HK-2 (cell line): ENCODE results near the gene MICAL3.
"Not testable (repeated sequence)": the region's sequence is repeated elsewhere in the genome, so short reads cannot be mapped to it uniquely, and the experiment has no call there.

ENCODE experiments used
- DNase-seq: peaks from one replicate; pipeline ENCODE4 v3.0.0-alpha.2; 2018; ENCODE audit not compliant: unreplicated experiment

Gene MICAL3

DNA sequence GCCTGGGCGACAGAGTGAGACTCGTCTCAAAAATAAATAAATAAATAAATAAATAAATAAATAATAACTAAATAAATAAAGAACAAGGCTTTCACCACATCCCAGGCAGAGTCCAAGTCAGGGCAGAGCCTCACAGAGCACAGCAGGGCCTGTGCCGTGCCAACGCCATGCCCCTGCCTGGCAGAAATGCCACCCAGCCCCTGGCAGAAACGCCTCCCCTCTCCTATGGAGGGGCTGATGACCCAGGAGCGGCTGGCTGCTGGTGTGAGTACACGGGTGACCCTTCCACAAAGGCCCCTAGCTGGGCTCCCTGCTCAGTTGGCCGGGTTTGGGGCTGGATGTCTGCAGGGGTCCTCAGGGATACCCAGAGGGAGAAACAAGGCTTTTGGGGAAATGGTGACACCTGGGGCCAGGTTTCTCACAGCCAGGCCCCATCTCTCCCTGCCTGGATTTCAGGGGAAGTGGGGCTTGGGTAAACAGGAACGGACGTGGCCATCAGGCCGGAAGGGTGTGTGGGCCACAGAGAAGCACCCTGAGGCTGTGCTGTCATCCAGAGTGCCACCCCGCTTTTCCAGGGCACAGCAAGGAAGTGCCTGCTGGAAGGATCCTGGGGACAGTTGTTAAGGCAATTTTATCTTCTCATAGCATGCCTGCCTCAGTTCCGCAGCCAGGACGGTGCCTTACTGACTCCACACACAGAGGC, 255.2 kb downstream of the MICAL3 start:
- no peak for DNase-seq

DNA sequence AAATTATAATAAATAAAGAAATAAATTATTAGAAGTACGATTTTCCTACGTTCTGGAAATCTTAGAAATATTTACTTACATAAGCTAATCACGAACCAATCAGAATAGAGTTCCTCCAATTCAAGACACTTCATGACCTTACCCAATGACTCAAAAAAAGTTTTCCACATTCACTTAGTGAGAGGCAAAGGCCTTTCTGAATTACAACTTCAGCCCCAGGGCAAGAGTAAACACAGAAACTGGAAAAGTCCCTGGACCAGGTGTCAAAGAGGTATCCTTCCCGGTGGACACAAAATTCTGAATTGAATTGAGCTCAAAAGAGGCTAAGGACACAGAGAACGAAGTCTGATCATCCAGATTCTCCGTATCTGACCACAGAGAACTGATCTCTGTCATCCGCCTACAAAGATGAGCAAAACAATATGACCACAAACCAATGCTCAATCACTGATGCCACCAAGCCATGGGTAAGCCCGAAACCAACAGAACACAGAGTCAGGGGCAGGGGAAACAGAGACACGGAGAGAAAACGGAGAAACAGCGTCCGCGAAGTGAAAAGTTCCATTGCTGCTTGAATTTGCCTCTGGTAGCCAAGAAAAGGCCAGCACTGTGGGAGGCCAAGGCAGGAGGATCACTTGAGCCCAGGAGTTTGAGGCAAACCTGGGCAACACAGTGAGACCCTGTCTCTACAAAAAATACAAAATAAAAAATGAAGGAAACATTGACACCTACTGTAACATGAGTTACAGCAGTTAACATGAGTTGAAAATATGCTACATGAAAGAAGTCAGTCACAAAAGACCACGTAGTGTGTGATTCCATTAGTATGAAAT, 256.9 kb downstream of the MICAL3 start:
- no peak for DNase-seq

DNA sequence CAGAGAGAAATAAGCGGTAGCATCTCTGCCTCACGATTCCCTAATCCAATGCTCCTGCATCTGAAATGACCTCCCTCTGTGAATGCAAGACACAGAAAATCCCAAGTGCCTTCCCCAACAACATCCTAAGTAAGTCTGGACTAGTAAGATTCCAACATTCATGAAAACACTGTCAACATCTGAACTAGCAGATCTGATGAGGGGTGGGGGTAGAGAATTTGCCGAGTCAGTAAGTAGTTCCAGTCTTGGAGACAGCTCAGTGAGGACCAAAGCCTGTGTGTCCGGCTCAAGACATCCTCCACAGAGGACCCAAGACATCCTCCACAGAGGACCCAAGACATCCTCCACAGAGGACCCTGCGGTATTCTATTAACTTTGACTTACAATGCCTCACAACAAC, 259.5 kb downstream of the MICAL3 start:
- not testable (repeated sequence) for DNase-seq

DNA sequence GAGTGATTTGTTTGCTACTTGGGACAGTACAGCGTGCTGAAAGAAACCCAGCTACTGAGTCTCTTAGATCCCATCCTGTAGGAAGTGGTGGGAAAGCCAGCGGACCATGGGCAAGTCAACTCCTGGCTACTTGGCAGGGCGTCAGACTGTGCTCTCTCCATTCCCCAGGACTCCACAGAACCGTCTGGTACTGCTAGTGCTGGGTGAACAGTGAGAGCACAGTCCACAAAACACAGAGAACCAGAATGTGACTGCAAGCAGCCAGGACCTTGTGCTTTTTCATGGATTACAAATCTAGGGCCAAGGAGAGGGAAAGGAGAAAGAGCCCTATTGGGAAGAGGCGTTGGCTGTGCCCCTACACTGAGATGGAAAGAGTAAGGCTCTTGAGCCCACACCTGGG, 260.3 kb downstream of the MICAL3 start:
- no peak for DNase-seq

DNA sequence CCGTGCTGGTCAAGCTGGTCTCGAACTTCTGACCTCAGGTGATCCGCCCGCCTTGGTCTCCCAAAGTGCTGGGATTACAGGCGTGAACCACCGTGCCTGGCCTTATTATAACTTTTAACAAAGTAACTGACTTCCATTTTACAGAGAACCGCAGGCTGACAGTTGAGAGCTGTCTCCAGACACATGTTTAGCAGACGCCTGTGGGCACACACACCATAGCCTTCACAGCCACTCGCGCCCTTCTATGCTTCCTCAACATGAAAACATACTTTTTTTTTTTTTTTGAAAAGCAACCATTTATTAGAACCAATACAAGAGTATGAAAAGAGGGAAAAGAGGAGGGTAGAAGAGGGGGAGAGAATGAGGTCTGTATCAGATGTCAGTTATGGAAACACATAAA, 260.9 kb downstream of the MICAL3 start:
- DNase-seq, result not testable (repeated sequence)

DNA sequence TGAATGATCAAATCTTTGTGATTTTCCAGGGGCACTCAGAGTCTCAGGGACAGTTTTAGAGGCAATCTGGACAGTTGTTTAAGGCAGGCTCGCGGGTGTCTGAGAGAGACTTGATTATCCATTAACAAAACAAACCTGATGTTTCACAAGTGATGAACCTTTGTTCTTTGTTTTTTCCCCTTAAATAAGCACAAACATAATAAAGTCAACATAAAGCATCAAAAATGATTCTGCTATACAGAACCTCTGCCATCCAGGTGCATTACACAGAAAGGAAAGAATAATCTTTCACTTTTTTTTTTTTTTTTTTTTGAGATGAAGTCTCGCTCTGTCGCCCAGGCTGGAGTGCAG, 263.2 kb downstream of the MICAL3 start:
- DNase-seq, result no peak

DNA sequence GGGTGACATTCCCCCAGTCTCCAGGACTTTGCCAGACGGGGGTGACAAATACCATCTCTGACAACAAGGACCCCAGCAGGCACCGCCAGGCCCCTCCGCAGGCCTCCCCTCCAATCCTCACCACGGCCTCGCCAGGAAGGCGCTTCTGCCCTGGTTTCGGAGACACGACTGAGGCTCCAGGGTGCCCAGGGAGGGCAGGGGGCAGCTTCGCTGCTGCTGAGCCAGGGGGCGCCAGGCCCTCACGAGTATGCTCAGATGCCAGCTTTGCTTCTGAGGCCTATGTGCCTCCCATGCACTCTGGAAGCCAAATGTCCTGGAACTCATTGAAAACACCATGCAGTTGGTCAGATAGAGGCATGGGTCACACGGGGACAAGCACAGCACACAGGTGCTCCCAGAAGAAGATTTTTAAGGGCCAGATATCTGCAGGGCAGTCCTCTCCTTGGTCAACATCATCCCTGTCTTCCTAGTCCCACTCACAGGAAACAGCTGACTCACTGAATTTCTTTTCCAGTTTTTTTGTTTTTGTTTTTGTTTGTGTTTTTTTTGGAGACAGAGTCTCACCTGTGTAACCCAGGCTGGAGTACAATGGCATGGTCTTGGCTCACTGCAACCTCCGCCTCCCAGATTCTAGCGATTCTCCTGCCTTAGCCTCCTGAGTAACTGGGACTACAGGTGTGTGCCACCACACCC, 270.0 kb downstream of the MICAL3 start:
- no peak for DNase-seq

DNA sequence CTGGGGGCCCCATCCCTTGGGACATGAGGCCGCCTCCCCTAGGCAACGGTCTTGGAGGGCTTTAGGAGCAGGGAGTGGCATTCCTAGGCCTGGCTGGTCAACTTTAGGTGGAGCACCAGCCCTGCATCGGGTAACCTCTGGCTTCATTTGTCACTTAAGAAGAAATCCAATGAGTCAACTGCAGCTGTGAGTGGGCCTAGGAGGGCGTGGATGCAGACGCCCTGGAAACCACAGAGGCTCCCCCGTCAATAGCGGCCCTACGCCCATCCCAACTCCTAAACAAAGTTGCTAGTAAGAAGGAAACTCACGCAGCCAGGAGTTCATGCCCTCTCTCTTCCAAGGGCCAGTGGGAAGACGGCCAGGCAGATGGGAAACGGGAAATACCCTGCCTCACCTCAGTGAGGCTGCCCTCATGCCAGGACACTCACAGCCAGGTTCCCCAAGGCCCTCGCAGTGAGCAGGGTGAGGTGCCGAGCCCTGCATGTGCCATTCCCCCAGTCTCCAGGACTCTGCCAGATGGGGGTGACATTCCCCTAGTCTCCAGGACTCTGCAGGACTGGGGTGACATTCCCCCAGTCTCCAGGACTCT, 270.9 kb downstream of the MICAL3 start:
- DNase-seq, result no peak

DNA sequence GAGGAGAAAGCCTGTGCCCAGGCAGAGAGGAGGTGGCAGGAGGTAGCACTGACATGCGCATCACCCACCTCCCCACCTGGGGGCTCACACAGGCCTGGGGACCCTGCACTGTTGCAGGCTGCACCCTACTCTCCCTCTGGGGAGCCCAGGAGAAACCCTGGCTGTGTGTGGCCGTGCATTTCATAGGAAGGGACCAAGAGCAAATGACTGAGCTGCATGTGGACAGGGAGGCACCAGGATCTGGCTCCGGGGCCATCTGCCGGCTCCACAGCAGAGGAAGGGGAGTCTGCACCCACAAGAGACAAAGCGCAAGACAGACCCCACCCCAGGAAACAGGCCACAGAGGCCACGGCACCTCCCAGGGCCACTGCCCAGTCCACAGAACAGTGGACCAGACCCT, 272.8 kb downstream of the MICAL3 start:
- DNase-seq, result no peak

DNA sequence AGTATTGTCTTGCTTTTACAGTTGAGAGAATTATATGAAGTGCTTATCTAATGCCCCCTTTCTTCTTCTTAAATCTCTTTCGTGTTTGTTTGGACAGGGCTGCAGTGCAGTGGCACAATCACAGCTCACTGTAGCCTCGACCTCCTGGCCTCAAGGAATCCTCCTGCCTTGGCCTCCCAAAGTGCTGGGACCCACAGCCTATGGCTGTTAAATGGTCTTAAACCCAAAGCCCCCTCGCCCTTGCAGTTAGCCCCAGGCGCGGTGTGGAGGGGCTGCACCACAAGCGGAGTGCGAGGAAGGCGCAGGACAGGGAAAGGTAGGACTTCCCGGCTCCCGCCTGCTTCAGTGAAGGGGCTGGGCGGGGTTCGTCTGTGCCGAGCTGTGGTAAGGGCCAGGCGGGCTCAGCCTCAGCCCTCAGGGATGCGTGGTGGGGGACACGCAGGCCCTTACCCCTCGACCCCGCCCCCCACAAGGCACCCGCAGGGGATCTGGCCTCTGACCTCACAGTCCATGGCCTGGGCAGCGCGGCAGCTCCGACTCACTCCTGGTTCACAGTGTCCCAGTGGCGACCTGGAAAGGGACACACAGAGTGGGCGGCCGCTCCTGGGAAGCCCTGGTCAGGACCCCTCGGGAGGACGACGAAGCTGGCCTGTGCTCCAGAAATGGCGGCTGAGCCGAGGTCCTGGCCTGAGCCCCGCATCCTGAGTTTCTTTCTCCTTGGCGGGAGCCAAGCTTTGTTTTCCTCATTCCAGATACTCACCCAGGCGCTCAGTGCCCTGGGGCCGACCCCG, 274.6 kb downstream of the MICAL3 start:
- no peak for DNase-seq

DNA sequence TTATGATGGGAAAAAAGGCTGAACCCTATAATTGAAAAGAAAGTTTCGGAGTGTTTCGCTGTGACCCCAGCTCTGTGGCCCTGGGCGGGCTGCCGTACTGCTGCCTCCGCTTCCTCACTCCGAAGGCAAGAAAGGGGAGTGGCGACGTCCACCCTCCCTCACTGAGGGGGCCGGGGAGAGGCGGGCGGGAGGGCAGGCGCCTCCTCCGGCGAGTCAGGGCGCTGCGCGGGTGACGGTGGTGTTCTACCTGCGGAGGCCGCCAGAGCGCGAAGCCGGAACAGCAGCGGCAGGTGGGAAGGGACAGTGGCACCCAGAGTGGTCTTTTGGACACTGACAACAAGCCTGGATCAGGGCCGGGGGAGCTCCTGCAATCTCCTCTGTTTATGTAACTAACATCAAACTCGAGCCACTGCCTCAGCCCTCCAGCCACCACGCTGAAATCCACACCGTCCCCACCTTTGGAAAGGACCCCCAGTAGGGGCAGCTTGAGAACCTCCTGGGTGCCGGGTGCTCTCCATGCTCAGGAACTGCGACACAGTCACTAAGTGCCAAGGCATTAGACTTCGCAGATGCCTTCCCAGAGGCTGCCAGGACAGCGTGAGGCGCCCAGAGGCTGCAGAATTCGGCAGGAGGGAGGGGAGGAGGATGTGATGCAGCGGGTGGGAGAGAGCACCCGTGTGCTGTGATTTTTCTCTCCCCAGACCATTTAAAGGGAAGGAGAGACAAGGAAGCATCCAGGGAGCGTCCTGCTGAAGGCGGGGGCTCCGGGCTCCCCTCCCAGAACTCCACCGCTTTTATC, 275.6 kb downstream of the MICAL3 start:
- no peak for DNase-seq

DNA sequence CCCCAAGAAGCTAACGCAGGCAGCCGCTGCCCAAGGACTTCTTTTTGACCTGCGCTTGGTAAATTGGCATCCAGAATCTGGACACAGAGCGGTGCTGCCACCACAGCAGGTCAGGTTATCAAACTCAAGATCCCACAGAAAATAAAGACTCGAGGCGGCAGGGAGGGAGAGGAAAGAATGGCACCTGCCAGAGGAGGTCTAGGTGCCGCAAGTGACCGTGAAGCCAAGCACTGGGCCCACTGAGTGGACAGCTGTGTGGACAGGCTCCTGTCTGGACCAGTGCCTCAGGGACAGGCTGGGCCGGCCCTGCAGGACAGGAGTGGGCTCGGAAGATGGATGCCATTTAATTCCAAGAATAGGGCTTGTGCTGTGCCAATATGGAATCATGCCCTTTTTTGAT, 277.4 kb downstream of the MICAL3 start:
- DNase-seq, result no peak

DNA sequence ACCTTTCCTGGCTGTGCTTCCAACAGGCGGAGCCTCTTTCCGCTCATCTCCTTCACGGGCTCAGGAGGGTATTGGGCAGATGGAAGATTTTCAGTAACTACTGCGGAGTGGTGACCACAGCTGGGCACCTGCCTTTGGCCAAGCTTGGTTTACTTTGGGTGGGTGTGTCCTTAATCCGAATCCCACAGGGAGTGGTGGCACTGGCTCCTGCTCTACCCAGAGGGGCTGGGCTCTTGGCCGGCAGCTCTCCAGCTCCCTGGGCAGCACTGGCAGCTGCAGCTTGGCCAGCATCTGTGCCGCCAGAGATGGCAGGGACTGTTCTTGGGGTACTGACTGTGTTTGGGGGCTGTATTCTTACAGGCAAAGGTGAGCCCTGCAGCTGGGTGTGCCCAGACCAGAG, 279.9 kb downstream of the MICAL3 start:
- no peak for DNase-seq

DNA sequence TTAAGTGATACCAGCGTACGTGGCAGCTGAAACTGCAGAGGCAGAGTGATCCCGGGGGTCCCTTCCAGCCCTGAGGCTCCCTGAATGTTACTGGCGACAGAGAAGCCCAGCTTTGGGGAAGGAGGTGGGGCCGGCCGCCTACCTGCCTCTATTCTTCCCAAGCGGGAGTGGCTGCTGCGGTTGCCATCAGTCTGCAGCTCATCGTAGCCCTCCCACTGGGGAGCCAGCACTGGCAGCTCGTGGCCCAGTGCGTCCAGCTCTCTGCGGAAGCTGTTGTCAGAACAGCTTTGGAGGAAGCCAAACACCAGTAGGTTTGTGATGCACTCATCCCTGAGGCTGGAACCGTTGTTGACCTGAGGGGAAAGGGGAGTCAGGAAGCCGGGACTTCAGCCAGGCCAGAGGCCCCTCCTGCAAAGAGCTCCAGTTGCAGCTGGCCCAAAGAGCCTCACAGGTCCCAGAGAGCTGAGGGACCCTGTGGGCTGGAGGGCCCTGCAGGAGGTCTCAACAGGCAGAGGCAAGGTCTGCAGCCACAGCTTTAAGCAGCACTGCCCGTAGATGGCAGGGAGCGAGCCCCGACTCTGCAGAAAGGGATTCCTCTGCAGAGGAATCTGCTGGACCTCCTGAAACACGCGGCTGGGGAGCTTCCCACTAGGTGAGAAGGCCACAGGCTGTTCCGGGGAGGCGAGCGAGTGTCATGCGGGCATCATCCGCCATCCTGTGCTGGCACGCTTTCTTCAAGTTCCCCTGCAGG, 280.5 kb downstream of the MICAL3 start:
- no peak for DNase-seq

DNA sequence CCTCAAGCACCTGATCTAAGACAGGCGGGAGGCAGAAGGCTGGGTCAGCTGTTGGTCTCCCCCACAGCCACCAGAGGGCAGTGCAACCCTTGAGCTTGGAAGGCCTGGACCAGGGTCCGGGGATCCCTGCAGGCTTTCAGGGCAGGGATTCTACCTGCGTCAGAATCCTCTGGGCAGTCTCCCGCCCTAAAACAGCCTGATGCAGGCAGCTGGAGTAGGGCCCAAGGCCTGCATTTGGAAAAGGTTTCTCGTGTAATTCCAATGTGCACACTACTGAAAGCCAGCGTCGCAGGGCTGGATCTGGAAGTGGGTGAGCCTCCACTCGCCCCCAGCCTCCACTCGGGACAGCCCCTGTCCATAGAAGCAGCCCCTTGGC, 281.8 kb downstream of the MICAL3 start:
- DNase-seq, result peak; percentile 70

DNA sequence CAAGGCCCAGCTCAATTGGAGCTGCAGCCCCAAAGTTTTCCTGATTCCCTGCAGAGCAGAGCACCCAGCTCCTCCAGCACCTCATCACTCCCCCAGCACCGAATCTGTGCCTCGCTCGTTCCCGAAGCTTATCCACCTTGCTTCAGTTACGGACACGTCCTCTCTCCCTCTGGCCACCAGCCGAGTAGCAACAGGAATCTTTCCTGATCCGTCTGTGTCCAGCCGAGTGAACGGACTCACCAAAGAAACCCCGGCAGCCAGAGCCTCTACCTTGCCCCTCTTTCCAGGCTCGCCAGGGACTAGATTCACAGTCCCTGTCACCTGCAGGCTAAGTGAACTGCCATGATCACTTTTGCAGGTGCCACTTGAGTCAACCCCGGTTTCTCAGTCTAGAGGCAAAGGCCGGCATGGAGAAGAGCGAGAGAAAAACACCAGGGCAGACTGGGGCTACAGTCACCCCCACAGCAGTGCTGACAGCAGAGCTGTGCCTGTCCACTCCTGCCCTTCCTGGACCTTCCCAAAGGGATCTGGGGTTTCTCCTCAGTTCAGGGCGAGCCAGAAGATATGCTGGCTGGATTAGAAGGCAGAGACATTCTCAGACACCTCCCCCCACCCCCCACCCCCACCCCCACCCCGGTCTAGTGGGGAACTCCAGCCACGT, 282.4 kb downstream of the MICAL3 start:
- DNase-seq, result no peak

DNA sequence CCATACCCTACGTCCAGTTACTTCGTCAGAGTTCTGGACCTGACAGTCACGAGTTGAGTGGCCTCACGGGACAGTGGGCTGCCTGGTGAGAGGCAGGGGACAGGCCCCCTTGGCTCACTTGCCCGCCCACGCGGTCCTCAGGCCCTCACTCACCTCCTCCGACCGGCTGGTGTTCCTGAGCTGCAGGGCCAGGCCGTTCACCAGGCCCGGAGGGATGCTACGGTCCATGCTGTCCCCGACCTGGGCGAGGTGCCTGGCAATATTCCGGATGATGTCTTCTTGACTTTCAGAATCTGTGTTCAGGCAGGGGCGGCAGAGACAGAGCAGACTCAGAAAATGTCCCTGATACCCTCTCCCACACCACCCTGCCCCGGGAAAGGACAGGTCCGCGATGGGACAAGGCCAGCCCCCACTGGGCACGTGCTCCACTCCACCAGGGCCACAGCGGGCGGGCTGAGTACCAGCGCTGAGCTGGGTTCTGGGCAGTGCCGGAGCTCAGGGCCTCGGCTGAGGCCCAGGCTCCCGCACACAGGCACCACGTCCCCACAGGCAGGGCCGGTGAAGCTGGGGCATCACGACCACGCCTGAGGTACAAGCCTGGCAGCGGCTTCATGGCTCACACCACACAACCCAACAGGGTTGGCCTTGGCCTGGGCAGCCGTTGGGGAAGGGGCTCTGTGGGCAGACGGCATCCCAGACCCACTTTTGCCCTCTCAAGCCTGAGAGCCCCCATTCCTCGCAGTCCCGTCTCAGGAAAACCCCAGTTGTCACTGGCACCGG, 285.0 kb downstream of the MICAL3 start:
- DNase-seq, result no peak

DNA sequence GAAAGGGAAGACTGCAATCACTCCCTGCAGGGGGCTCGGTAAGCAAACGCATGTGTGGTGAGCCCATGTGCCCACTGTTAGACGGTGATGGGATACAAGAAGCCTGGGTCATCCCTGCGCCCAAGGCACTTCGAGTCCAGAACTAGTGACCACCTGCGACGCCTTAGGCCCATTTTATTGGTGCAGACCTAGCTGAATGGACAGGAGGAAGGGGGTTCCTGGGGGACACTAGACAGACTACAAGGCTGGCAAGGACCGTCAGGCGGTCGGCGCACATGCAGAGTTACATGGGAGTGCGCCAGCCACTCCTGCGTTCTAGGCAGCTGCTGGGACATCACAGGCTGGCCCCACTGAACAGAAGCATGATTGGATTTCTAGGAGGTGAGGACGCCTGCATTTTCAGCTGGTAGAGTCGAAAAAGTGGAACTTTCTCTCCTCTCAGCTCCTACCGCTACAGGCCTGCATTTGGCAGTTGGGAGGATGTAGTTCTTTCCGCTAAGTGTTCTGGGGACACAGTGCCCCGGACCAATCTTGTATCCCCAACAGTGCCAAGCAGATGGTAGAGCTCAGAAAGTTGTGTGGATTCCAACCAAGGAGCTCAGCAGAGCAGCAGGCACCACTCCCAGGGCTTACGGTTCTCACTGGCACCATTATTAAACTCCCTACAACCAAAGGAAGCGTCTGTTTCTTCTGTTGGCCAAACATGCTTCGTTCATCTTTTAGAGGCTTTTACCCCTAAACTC, 285.8 kb downstream of the MICAL3 start:
- DNase-seq, result no peak
